HG03280 (cell line): ENCODE results near the gene EMSY.

Experiments used
- ATAC-seq: cut with Tn5 transposase; IDR thresholded peaks from one replicate; pipeline ENCODE4 v1.9.1; 2021; ENCODE audit warnings: mild to moderate bottlenecking, moderate library complexity; ENCODE audit not compliant: unreplicated experiment

The EMSY gene

GRCh38 chr11:76523147-76523546, 78.3 kb downstream of the EMSY start:
- no peak for ATAC-seq

- ATAC-seq, result no peak
Measured at GRCh38 chr11:76523786-76524436, 79.1 kb downstream of the EMSY start.

GRCh38 chr11:76524461-76524860, 79.6 kb downstream of the EMSY start:
- ATAC-seq, result no peak

GRCh38 chr11:76524919-76525318, 80.1 kb downstream of the EMSY start:
- ATAC-seq, result no peak

GRCh38 chr11:76526878-76527277, 82.1 kb downstream of the EMSY start:
- no peak for ATAC-seq

- no peak for ATAC-seq
Measured at GRCh38 chr11:76542436-76542835, 97.6 kb downstream of the EMSY start.

- no peak for ATAC-seq
Measured at GRCh38 chr11:76543006-76543703, 98.3 kb downstream of the EMSY start.

- no peak for ATAC-seq
Measured at GRCh38 chr11:76550781-76551180, 106.0 kb downstream of the EMSY start.

GRCh38 chr11:76551400-76551799, 106.6 kb downstream of the EMSY start:
- no peak for ATAC-seq

- ATAC-seq, result no peak
Measured at GRCh38 chr11:76552987-76553386, 108.2 kb downstream of the EMSY start.

- no peak for ATAC-seq
Measured at GRCh38 chr11:76553554-76554476, 109.0 kb downstream of the EMSY start.

- ATAC-seq, result no peak
Measured at GRCh38 chr11:76554767-76555166, 109.9 kb downstream of the EMSY start.

- ATAC-seq, result no peak
Measured at GRCh38 chr11:76557466-76557865, 112.6 kb downstream of the EMSY start.

GRCh38 chr11:76558473-76558872, 113.7 kb downstream of the EMSY start:
- no peak for ATAC-seq

GRCh38 chr11:76558891-76559290, 114.1 kb downstream of the EMSY start:
- ATAC-seq, result no peak

- no peak for ATAC-seq
Measured at GRCh38 chr11:76559346-76559745, 114.5 kb downstream of the EMSY start.

GRCh38 chr11:76560219-76560618, 115.4 kb downstream of the EMSY start:
- ATAC-seq, result no peak

GRCh38 chr11:76561245-76561644, 116.4 kb downstream of the EMSY start:
- ATAC-seq, result no peak

- ATAC-seq, result no peak
Measured at GRCh38 chr11:76562541-76562940, 117.7 kb downstream of the EMSY start.

- ATAC-seq, result no peak
Measured at GRCh38 chr11:76564364-76564763, 119.5 kb downstream of the EMSY start.

GRCh38 chr11:76566811-76567210, 122.0 kb downstream of the EMSY start:
- ATAC-seq, result no peak

- ATAC-seq, result no peak
Measured at GRCh38 chr11:76567261-76567660, 122.4 kb downstream of the EMSY start.
